Measurements from ENCODE around the gene GARIN5A.

DNA sequence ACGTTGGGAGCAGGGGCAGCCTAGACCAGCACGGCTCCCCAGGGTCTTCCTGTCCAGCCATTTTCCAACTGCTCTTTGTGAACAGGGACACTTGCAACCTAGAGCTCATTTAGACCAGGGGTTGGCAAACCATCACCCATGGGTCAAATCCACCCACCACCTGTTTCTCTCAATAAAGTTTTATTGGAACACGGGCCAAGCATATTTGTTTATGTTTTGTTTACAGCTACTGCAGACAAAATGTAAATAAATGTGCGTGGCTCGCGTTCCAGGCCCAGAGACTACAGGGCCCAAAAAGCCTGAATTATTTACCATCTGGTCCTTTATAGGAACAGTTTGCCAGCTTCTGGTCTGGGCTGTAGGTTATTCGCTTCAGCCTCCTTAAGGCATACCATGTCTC is 13.7 kb downstream of the GARIN5A start:
- no peak for TF ChIP-seq POLR2A (IDR thresholded peaks at IDR 0.05)
- TF ChIP-seq, protein P1, sequence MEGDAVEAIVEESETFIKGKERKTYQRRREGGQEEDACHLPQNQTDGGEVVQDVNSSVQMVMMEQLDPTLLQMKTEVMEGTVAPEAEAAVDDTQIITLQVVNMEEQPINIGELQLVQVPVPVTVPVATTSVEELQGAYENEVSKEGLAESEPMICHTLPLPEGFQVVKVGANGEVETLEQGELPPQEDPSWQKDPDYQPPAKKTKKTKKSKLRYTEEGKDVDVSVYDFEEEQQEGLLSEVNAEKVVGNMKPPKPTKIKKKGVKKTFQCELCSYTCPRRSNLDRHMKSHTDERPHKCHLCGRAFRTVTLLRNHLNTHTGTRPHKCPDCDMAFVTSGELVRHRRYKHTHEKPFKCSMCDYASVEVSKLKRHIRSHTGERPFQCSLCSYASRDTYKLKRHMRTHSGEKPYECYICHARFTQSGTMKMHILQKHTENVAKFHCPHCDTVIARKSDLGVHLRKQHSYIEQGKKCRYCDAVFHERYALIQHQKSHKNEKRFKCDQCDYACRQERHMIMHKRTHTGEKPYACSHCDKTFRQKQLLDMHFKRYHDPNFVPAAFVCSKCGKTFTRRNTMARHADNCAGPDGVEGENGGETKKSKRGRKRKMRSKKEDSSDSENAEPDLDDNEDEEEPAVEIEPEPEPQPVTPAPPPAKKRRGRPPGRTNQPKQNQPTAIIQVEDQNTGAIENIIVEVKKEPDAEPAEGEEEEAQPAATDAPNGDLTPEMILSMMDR (IDR thresholded peaks at IDR 0.05) = no peak

All from heart left ventricle (tissue), 13 donors.